Measurements from ENCODE around the gene CAMTA1. TPM values are rescaled to one million over a fixed set of nuclear protein-coding genes. Genes with fewer than 3 reads are reported as not detected.

CAMTA1 gene
- total RNA-seq, 3 donors from 2014 or later: 73.4 to 114 (median 82.6) TPM

DNA sequence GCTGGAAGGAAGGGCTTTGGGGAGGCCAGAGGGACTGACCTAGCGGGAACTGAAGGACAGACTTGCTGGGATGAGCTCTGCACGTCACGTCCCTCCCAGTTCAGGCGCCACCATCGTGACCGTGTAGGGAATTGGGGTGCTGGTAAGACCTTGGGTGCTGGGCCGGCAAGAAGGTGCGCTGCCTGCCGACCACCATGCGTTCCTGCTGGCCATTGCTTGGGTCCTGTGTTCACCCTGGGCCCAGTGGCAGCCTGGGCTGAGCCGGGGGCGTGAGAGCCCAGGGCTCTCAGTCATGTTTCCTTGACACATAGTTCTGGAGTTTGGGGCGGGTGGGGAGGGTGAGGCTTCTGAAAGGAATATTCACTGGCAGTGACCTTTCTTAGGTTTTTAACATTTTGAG, 176.0 kb downstream of the CAMTA1 start:
- intact Hi-C loops (cut with DNase I, micrococcal nuclease): no loop called here
- ATAC-seq: no peak
- Histone ChIP-seq H3K4me1 (ENCODE audit: low read depth) (peaks cover 17% of the 10 kb centered on the region), H3K36me3 (ENCODE audit: low read depth) (no peaks in the 10 kb centered on the region), H3K4me3 (no peak overlapping the region), H3K9me3 (no peaks in the 10 kb centered on the region)
- TF ChIP-seq, protein P1, sequence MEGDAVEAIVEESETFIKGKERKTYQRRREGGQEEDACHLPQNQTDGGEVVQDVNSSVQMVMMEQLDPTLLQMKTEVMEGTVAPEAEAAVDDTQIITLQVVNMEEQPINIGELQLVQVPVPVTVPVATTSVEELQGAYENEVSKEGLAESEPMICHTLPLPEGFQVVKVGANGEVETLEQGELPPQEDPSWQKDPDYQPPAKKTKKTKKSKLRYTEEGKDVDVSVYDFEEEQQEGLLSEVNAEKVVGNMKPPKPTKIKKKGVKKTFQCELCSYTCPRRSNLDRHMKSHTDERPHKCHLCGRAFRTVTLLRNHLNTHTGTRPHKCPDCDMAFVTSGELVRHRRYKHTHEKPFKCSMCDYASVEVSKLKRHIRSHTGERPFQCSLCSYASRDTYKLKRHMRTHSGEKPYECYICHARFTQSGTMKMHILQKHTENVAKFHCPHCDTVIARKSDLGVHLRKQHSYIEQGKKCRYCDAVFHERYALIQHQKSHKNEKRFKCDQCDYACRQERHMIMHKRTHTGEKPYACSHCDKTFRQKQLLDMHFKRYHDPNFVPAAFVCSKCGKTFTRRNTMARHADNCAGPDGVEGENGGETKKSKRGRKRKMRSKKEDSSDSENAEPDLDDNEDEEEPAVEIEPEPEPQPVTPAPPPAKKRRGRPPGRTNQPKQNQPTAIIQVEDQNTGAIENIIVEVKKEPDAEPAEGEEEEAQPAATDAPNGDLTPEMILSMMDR (IDR thresholded peaks at IDR 0.05): no peak
- no peak for DNase-seq

DNA sequence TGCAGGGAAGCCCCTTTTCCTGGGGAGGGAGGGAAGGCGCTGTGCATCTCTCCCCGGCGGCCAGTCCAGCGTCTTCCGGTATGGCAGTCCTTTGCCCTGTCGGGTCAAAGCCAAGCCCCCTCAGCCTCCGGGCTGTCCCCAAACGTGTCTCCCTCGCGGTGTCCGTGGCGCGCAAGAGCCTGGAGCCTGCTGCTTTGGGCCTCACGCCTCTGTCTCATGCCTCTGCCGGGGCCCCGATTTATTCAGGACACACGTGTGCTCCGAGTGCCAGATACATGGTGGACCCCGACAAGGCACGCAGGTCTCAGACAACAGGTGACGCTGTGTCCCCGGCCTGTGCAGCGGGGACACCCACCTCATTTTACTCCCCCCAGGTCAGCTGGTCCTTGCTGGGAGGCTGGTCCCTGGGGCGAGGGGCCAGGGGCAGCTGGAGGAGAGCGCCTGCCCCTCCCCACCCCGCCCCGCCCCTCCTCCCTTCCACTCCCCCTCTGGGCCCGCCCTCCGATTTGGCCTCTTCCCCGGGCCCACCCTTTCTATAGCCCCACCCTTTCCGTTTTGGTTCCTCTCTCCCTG, 176.7 kb downstream of the CAMTA1 start:
- Histone ChIP-seq H3K4me3 (no peak overlapping the region), H3K9me3 (no peaks in the 10 kb centered on the region), H3K36me3 (ENCODE audit: low read depth) (no peaks in the 10 kb centered on the region), H3K4me1 (ENCODE audit: low read depth) (peaks cover 17% of the 10 kb centered on the region)
- ATAC-seq (no peak), DNase-seq (no peak)
- intact Hi-C loops (cut with DNase I, micrococcal nuclease): no loop called here
- TF ChIP-seq, protein P1 (IDR thresholded peaks at IDR 0.05): no peak

DNA sequence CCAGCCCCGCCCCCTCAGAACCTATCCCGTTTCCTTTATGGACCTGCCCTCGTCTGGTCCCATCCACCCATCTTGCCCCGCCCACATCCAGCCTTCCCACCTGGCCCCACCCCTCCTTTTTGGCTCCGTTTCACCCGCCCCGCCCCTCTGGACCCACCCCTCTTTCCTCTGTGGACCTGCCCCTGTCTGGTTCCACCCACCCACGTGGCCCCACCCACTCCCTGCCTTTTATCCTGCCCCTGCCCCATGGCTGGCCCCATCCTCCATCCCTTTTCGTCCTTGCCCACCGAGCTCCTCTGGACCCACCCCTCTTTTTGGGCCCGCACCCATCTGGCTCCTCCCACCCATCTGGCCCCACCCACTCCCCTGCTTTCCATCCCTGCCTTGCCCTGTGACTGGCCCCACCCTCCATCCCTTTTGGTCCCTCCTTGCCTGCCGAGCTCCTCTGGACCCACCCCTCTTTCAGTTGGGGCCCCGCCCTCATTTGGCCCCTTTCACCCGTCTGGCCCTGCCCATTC, 177.3 kb downstream of the CAMTA1 start:
- peak; percentile 76 for ATAC-seq
- peak; percentile 85 to 90 (median 86) for DNase-seq
- intact Hi-C loops (cut with DNase I, micrococcal nuclease): no loop called here
- Histone ChIP-seq H3K36me3 (ENCODE audit: low read depth) (no peaks in the 10 kb centered on the region), H3K4me1 (ENCODE audit: low read depth) (peaks cover 17% of the 10 kb centered on the region), H3K4me3 (no peak overlapping the region), H3K9me3 (no peaks in the 10 kb centered on the region)
- TF ChIP-seq, protein P1 (IDR thresholded peaks at IDR 0.05): no peak

DNA sequence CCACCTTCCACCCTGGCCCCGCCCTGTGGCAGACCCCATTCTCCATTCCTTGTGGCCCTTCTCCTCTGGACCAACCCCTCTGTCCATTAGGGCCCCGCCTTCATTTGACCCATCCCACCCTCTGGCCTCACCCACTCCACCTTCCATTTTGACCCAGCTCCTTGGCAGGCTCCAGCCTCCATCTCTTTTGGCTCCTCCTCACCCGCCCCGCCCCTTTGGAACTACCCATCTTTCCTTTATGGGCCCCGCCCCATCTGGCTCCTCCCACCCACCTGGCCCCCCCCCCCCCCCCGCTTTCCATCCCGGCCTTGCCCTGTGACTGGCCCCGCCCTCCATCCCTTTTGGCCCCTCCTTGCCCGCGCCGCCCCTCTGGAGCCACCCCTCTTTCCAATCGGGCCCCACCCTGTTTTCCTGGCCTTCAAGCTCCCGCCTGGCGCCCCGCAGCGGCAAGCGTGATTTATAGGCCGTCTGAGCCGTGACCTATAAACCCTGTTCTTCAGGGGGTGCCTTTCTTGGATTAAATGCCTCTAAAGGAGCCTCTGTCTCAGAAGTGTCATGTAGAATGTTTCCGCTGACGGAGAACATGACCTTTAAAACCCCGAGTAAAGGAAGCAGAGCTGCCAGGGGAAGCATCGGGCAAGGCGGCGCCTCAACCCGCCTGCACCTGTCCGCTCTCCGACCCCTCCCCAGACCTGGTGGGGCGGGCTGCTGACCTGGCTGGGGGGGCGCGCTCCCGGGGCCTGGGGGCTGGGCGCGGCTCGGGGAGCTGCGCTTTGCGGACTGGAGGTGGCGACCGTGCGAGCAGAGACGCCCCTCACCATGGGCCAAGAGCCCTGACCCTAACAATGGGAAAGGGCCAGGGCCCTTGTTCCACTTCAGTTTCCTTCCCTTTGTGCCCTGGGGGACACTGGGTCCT, 178.0 kb downstream of the CAMTA1 start:
- intact Hi-C loops (cut with DNase I, micrococcal nuclease): no loop called here
- TF ChIP-seq, protein P1 (IDR thresholded peaks at IDR 0.05): no peak
- no peaks in the 10 kb centered on the region for H3K9me3 ChIP-seq
- H3K4me3 ChIP-seq: no peak overlapping the region
- ATAC-seq (peak; percentile 75), DNase-seq (peak; percentile 86 to 90 (median 90))
- peaks cover 17% of the 10 kb centered on the region for H3K4me1 ChIP-seq (ENCODE audit: low read depth)
- no peaks in the 10 kb centered on the region for H3K36me3 ChIP-seq (ENCODE audit: low read depth)

DNA sequence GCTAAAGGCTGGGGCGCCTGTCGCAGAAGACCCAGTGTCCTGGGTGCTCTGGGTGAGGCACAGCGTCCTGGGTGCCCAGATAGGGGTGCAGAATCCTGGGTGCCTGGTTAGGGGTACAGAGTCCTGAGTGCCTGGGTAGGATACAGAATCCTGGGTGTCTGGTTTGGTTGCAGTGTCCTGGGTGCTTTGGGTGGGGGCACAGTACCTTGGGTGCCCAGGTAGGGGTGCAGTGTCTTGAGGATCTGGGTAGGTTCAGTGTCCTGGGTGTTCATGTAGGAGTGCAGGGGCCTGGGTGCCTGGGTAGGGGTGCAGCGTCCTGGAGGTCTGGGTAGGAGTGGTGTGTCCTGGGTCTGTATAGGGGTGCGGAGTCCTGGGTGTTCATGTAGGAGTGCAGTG, 178.7 kb downstream of the CAMTA1 start:
- H3K4me1 ChIP-seq (ENCODE audit: low read depth): peaks cover 17% of the 10 kb centered on the region
- no peaks in the 10 kb centered on the region for H3K36me3 ChIP-seq (ENCODE audit: low read depth)
- ATAC-seq (no peak), DNase-seq (peak in 1 of 3 donors; percentile 39)
- intact Hi-C loops (cut with DNase I, micrococcal nuclease): no loop called here
- TF ChIP-seq, protein P1 (IDR thresholded peaks at IDR 0.05): no peak
- H3K4me3 ChIP-seq: no peak overlapping the region
- H3K9me3 ChIP-seq: no peaks in the 10 kb centered on the region

All from mucosa of descending colon (tissue), 3 donors.